Progenitor cell of endocrine pancreas (in vitro differentiated cells): ENCODE measurements around the gene PSMD13. TPM values are rescaled to one million over a fixed set of nuclear protein-coding genes. Genes with fewer than 3 reads are reported as not detected.

Experiments
- DNase-seq: peaks from one replicate; pipeline ENCODE4 v3.0.0; 2021; ENCODE audit warnings: low spot score; ENCODE audit not compliant: unreplicated experiment
- H3K27ac Mint-ChIP-seq: 2 replicates; pipeline ENCODE4 v1.8.0; 2021; ENCODE audit warnings: mild to moderate bottlenecking, moderate library complexity, mixed read lengths
- H3K27me3 Mint-ChIP-seq: 2 replicates; pipeline ENCODE4 v1.8.0; 2021; ENCODE audit warnings: mixed read lengths
- H3K36me3 Mint-ChIP-seq: 2 replicates; pipeline ENCODE4 v1.8.0; 2022; ENCODE audit warnings: mixed read lengths; ENCODE audit not compliant: insufficient read depth
- H3K4me1 Mint-ChIP-seq: 2 replicates; pipeline ENCODE4 v1.8.0; 2021; ENCODE audit warnings: low read depth, mixed read lengths
- H3K4me3 Mint-ChIP-seq: 2 replicates; pipeline ENCODE4 v1.8.0; 2021; ENCODE audit warnings: low read depth, mild to moderate bottlenecking, moderate library complexity, mixed read lengths
- H3K9me3 Mint-ChIP-seq: 2 replicates; pipeline ENCODE4 v1.8.0; 2021; ENCODE audit warnings: low read depth, mixed read lengths
- CTCF ChIP-seq: fragments of 200-600 bp; sonication (generic); IDR thresholded peaks from one replicate; pipeline ENCODE4 v1.5.0; 2021; ENCODE audit warnings: antibody characterized with exemption, mild to moderate bottlenecking; ENCODE audit not compliant: unreplicated experiment
- total RNA-seq: library from RNA; stranded (reverse); gene quantifications from 2 replicates; pipeline ENCODE4 v1.2.1, GENCODE V29; 2021

Gene PSMD13
- total RNA-seq, 1 donor from 2014 or later = 100 TPM

- H3K9me3 Mint-ChIP-seq = peaks cover 8% of the 10 kb centered on the region
- H3K27me3 Mint-ChIP-seq = peaks cover 26% of the 10 kb centered on the region
- no peaks in the 10 kb centered on the region for H3K4me1 Mint-ChIP-seq
- no peaks in the 10 kb centered on the region for H3K36me3 Mint-ChIP-seq
- no peak overlapping the region for H3K4me3 Mint-ChIP-seq
- no peak overlapping the region for H3K27ac Mint-ChIP-seq
- no peak for TF ChIP-seq CTCF
- DNase-seq = no peak
These were observed 42.5 kb downstream of the PSMD13 start for GRCh38 chr11:279040-279965.

- TF ChIP-seq CTCF = no peak
- Mint-ChIP-seq H3K36me3 (no peaks in the 10 kb centered on the region), H3K4me3 (no peak overlapping the region), H3K4me1 (no peaks in the 10 kb centered on the region), H3K27ac (no peak overlapping the region), H3K27me3 (peaks cover 26% of the 10 kb centered on the region), H3K9me3 (peaks cover 8% of the 10 kb centered on the region)
- DNase-seq = no peak
These were observed 43.4 kb downstream of the PSMD13 start for GRCh38 chr11:279966-280705.

GRCh38 chr11:280706-281485, 44.1 kb downstream of the PSMD13 start:
- Mint-ChIP-seq H3K27ac (no peak overlapping the region), H3K4me3 (no peak overlapping the region), H3K27me3 (peaks cover 30% of the 10 kb centered on the region), H3K9me3 (peaks cover 8% of the 10 kb centered on the region), H3K36me3 (no peaks in the 10 kb centered on the region), H3K4me1 (no peaks in the 10 kb centered on the region)
- no peak for DNase-seq
- TF ChIP-seq CTCF = no peak

GRCh38 chr11:281486-282161, 44.8 kb downstream of the PSMD13 start:
- DNase-seq = no peak
- H3K36me3 Mint-ChIP-seq = no peaks in the 10 kb centered on the region
- no peak for TF ChIP-seq CTCF
- H3K27ac Mint-ChIP-seq = no peak overlapping the region
- H3K4me3 Mint-ChIP-seq = no peak overlapping the region
- peaks cover 29% of the 10 kb centered on the region for H3K27me3 Mint-ChIP-seq
- peaks cover 1% of the 10 kb centered on the region for H3K9me3 Mint-ChIP-seq
- H3K4me1 Mint-ChIP-seq = no peaks in the 10 kb centered on the region
